Left ventricle myocardium inferior (tissue), 1 donor: ENCODE measurements around the gene FDXR. TPM values are rescaled to one million over a fixed set of nuclear protein-coding genes. Genes with fewer than 3 reads are reported as not detected.

ENCODE experiments used
- DNase-seq: peaks from one replicate; pipeline ENCODE4 v3.0.0-alpha.2; 2020
- H3K27ac ChIP-seq: fragments of 200-600 bp; replicated peaks from 2 replicates; pipeline ENCODE4 v1.8.0; 2021
- H3K27me3 ChIP-seq: fragments of 200-600 bp; 2 replicates; pipeline ENCODE4 v1.8.0; 2021; ENCODE audit warnings: low read depth
- H3K36me3 ChIP-seq: fragments of 200-600 bp; 2 replicates; pipeline ENCODE4 v1.8.0; 2021
- H3K4me1 ChIP-seq: fragments of 200-600 bp; 2 replicates; pipeline ENCODE4 v1.8.0; 2021
- H3K4me3 ChIP-seq: fragments of 200-600 bp; 2 replicates; pipeline ENCODE4 v1.8.0; 2021; ENCODE audit warnings: mild to moderate bottlenecking, moderate library complexity
- H3K9me3 ChIP-seq: fragments of 200-600 bp; replicated peaks from 2 replicates; pipeline ENCODE4 v1.8.0; 2021
- CTCF ChIP-seq: fragments of 200-600 bp; IDR thresholded peaks from 2 replicates; pipeline ENCODE4 v1.8.0; 2021; ENCODE audit warnings: antibody characterized with exemption, mild to moderate bottlenecking, borderline replicate concordance
- intact Hi-C: fragments of 100-400 bp; cut with micrococcal nuclease; formaldehyde crosslinking; loops from one replicate; pipeline ENCODE4 v1.11.0; 2022
- total RNA-seq: library from RNA; stranded (reverse); fragmentation: NEBNext Ultra II Directional; extraction: Animal tissue kit (Norgen Biotek cat#: 25700); gene quantifications from one replicate; pipeline ENCODE4 v1.2.1, GENCODE V29; 2021
- donor health status: DM: no; HTN: yes; CAD: no; lungs with severe emphysema.

The FDXR gene
- total RNA-seq, 1 donor from 2014 or later, result 5.7 TPM

GRCh38 chr17:74814453-74814852, 58.3 kb downstream of the FDXR start:
- TF ChIP-seq CTCF, result no peak
- no peaks in the 10 kb centered on the region for H3K27me3 ChIP-seq
- H3K36me3 ChIP-seq, result peaks cover 9% of the 10 kb centered on the region
- peaks cover 48% of the 10 kb centered on the region for H3K4me1 ChIP-seq
- no peak for DNase-seq
- intact Hi-C loops, result no loop called here
- H3K27ac ChIP-seq, result no peak overlapping the region
- no peak overlapping the region for H3K4me3 ChIP-seq
- no peaks in the 10 kb centered on the region for H3K9me3 ChIP-seq

Other genes with a start within 250 kb of the FDXR start
- 0.30 TPM for gene CD300E, start 249.3 kb downstream of the FDXR start, total RNA-seq
- 0.55 TPM for gene CD300LF, start 160.1 kb downstream of the FDXR start, total RNA-seq
- 1.9 TPM for gene RAB37, start 135.7 kb downstream of the FDXR start, total RNA-seq
- 11.3 TPM for gene NHERF1, start 124.4 kb downstream of the FDXR start, total RNA-seq
- 18.6 TPM for gene NAT9, start 96.6 kb downstream of the FDXR start, total RNA-seq
- 0.52 TPM for gene GRIN2C, start 13.1 kb downstream of the FDXR start, total RNA-seq
- not detected for gene FADS6, start 20.6 kb upstream of the FDXR start, total RNA-seq
- not detected for gene USH1G, start 50.3 kb upstream of the FDXR start, total RNA-seq
- gene OTOP2, start 51.3 kb upstream of the FDXR start, total RNA-seq, result not detected
- gene OTOP3, start 62.9 kb upstream of the FDXR start, total RNA-seq, result not detected
- 7.2 TPM for gene HID1, start 99.8 kb upstream of the FDXR start, total RNA-seq
- 17.4 TPM for gene CDR2L, start 114.6 kb upstream of the FDXR start, total RNA-seq
- gene MRPL58, start 139.7 kb upstream of the FDXR start, total RNA-seq, result 50.6 TPM
- gene ATP5PD, start 174.0 kb upstream of the FDXR start, total RNA-seq, result 809 TPM
- 23.1 TPM for gene KCTD2, start 174.2 kb upstream of the FDXR start, total RNA-seq
- 8.4 TPM for gene SLC16A5, start 215.0 kb upstream of the FDXR start, total RNA-seq
- gene ARMC7, start 237.0 kb upstream of the FDXR start, total RNA-seq, result 6.2 TPM